MM.1S (cell line): ENCODE data around the gene KATNIP.

Experiments
- DNase-seq: peaks from one replicate; pipeline ENCODE4 v3.0.0-alpha.2; 2015
- H2AFZ ChIP-seq: fragments of 300-600 bp; sonication (generic); 2 replicates; pipeline ENCODE4 v1.6.0; 2016; ENCODE audit warnings: antibody characterized with exemption, low read length
- H3F3A ChIP-seq: fragments of 300-600 bp; sonication (generic); 2 replicates; pipeline ENCODE4 v1.6.1; 2016; ENCODE audit warnings: mild to moderate bottlenecking, antibody characterized with exemption, low read length, moderate library complexity, mixed read lengths; ENCODE audit not compliant: insufficient read depth
- H3K27ac ChIP-seq: fragments of 300-600 bp; sonication (generic); 2 replicates; pipeline ENCODE4 v1.5.1; 2016; ENCODE audit warnings: mild to moderate bottlenecking, low read length
- H3K27me3 ChIP-seq: fragments of 300-600 bp; sonication (generic); replicated peaks from 2 replicates; pipeline ENCODE4 v1.6.0; 2016; ENCODE audit warnings: low read length; ENCODE audit not compliant: insufficient read depth
- H3K36me3 ChIP-seq: fragments of 300-600 bp; sonication (generic); replicated peaks from 2 replicates; pipeline ENCODE4 v1.6.1; 2016; ENCODE audit warnings: mild to moderate bottlenecking, low read length, mixed read lengths; ENCODE audit not compliant: insufficient read depth
- H3K4me1 ChIP-seq: fragments of 300-600 bp; sonication (generic); 2 replicates; pipeline ENCODE4 v1.6.1; 2016; ENCODE audit warnings: low read length, mixed read lengths
- H3K4me2 ChIP-seq: fragments of 300-600 bp; sonication (generic); 2 replicates; pipeline ENCODE4 v1.6.0; 2016; ENCODE audit warnings: low read depth, low read length
- H3K4me3 ChIP-seq: fragments of 300-600 bp; sonication (generic); 2 replicates; pipeline ENCODE4 v1.5.1; 2016; ENCODE audit warnings: low read length, mixed read lengths
- H3K79me2 ChIP-seq: fragments of 300-600 bp; sonication (generic); 2 replicates; pipeline ENCODE4 v1.6.1; 2016; ENCODE audit warnings: mixed run types, low read length, mixed read lengths
- H3K9ac ChIP-seq: fragments of 300-600 bp; sonication (generic); 2 replicates; pipeline ENCODE4 v1.6.1; 2016; ENCODE audit warnings: low read length, mixed read lengths
- H3K9me2 ChIP-seq: fragments of 300-600 bp; sonication (generic); replicated peaks from 2 replicates; pipeline ENCODE4 v1.6.1; 2016; ENCODE audit warnings: mild to moderate bottlenecking, low read length, mixed read lengths; ENCODE audit not compliant: insufficient read depth
- H3K9me3 ChIP-seq: fragments of 300-600 bp; sonication (generic); replicated peaks from 2 replicates; pipeline ENCODE4 v1.6.1; 2016; ENCODE audit warnings: mild to moderate bottlenecking, low read length, mixed read lengths; ENCODE audit not compliant: insufficient read depth
- H4K20me1 ChIP-seq: fragments of 300-600 bp; sonication (generic); 2 replicates; pipeline ENCODE4 v1.6.1; 2016; ENCODE audit warnings: mild to moderate bottlenecking, low read length, moderate library complexity, mixed read lengths; ENCODE audit not compliant: insufficient read depth
- CTCF ChIP-seq: fragments of 300-600 bp; sonication (generic); IDR thresholded peaks from 2 replicates; pipeline ENCODE4 v1.5.1; 2016; ENCODE audit warnings: antibody characterized with exemption, low read length, mixed read lengths
- EZH2 ChIP-seq: fragments of 300-600 bp; sonication (generic); optimal IDR thresholded peaks from 2 replicates; pipeline ENCODE3; 2017; ENCODE audit warnings: low read depth, mild to moderate bottlenecking, antibody characterized with exemption, low read length, mixed read lengths
- EZH2phosphoT487 ChIP-seq: fragments of 300-600 bp; sonication (generic); IDR thresholded peaks from 2 replicates; pipeline ENCODE4 v1.6.1; 2018; ENCODE audit warnings: antibody characterized with exemption, low read length

Gene KATNIP

GRCh38 chr16:27586711-27587110 lies 36.8 kb downstream of the KATNIP start:
- Histone ChIP-seq H3K79me2 (no peaks in the 10 kb centered on the region), H3K9ac (no peak overlapping the region), H2AFZ (no peak overlapping the region), H3K9me2 (no peaks in the 10 kb centered on the region), H3K4me3 (no peak overlapping the region), H3K4me2 (no peak overlapping the region), H3K27me3 (no peaks in the 10 kb centered on the region), H3K27ac (no peak overlapping the region), H3K4me1 (no peaks in the 10 kb centered on the region), H3F3A (no peaks in the 10 kb centered on the region), H3K36me3 (no peaks in the 10 kb centered on the region), H4K20me1 (no peaks in the 10 kb centered on the region), H3K9me3 (no peaks in the 10 kb centered on the region)
- TF ChIP-seq CTCF, result no peak
- no peak for TF ChIP-seq EZH2
- no peak for TF ChIP-seq EZH2phosphoT487
- DNase-seq, result no peak

GRCh38 chr16:27588057-27588456 lies 38.1 kb downstream of the KATNIP start:
- Histone ChIP-seq H3K36me3 (no peaks in the 10 kb centered on the region), H3K9me3 (no peaks in the 10 kb centered on the region), H3K9ac (no peak overlapping the region), H3K27me3 (no peaks in the 10 kb centered on the region), H3K4me2 (no peak overlapping the region), H2AFZ (no peak overlapping the region), H3K27ac (no peak overlapping the region), H4K20me1 (no peaks in the 10 kb centered on the region), H3F3A (no peaks in the 10 kb centered on the region), H3K4me3 (no peak overlapping the region), H3K4me1 (no peaks in the 10 kb centered on the region), H3K9me2 (no peaks in the 10 kb centered on the region), H3K79me2 (no peaks in the 10 kb centered on the region)
- no peak for DNase-seq
- TF ChIP-seq CTCF (no peak), EZH2phosphoT487 (no peak), EZH2 (no peak)

- H3K4me3 ChIP-seq, result no peak overlapping the region
- no peak overlapping the region for H3K4me2 ChIP-seq
- no peaks in the 10 kb centered on the region for H3K36me3 ChIP-seq
- no peaks in the 10 kb centered on the region for H3K79me2 ChIP-seq
- H3K27me3 ChIP-seq, result no peaks in the 10 kb centered on the region
- no peaks in the 10 kb centered on the region for H3K9me2 ChIP-seq
- no peak overlapping the region for H2AFZ ChIP-seq
- no peak for DNase-seq
- no peaks in the 10 kb centered on the region for H3K9me3 ChIP-seq
- TF ChIP-seq CTCF (no peak), EZH2 (no peak), EZH2phosphoT487 (no peak)
- no peak overlapping the region for H3K27ac ChIP-seq
- H3K9ac ChIP-seq, result no peak overlapping the region
- no peaks in the 10 kb centered on the region for H3F3A ChIP-seq
- H4K20me1 ChIP-seq, result no peaks in the 10 kb centered on the region
- no peaks in the 10 kb centered on the region for H3K4me1 ChIP-seq
Observed at GRCh38 chr16:27591837-27592236, 41.9 kb downstream of the KATNIP start.
